ENCODE data around the gene NT5DC4.

DNA sequence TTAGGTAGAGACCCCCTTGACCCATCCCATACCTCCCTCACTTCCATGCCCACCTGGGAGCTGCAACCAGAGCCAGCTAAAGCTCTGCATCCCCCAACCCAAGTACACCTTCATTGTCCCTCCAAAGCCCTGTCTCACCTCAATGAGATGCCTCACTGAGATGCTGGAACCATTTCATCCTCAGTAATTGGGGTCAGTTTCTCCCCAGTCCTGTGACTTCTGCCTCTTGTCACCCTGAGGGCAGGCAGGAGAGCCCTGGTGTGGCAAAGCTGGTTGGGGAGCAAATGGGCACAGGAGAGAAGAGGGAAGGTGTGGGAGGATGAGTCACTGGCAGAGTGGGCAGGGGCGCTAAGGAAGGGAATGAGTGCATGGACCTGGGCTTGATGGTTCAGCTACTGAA, 27.9 kb upstream of the NT5DC4 start:
- TF ChIP-seq, protein P1, sequence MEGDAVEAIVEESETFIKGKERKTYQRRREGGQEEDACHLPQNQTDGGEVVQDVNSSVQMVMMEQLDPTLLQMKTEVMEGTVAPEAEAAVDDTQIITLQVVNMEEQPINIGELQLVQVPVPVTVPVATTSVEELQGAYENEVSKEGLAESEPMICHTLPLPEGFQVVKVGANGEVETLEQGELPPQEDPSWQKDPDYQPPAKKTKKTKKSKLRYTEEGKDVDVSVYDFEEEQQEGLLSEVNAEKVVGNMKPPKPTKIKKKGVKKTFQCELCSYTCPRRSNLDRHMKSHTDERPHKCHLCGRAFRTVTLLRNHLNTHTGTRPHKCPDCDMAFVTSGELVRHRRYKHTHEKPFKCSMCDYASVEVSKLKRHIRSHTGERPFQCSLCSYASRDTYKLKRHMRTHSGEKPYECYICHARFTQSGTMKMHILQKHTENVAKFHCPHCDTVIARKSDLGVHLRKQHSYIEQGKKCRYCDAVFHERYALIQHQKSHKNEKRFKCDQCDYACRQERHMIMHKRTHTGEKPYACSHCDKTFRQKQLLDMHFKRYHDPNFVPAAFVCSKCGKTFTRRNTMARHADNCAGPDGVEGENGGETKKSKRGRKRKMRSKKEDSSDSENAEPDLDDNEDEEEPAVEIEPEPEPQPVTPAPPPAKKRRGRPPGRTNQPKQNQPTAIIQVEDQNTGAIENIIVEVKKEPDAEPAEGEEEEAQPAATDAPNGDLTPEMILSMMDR (IDR thresholded peaks at IDR 0.05; ENCODE audit: low read depth, low read length, missing input control) = no peak
- TF ChIP-seq FOXA1 (IDR thresholded peaks at IDR 0.05) = no peak
- TF ChIP-seq TAF1 (conservative IDR thresholded peaks at IDR 0.05) = no peak
- TF ChIP-seq, protein P2, sequence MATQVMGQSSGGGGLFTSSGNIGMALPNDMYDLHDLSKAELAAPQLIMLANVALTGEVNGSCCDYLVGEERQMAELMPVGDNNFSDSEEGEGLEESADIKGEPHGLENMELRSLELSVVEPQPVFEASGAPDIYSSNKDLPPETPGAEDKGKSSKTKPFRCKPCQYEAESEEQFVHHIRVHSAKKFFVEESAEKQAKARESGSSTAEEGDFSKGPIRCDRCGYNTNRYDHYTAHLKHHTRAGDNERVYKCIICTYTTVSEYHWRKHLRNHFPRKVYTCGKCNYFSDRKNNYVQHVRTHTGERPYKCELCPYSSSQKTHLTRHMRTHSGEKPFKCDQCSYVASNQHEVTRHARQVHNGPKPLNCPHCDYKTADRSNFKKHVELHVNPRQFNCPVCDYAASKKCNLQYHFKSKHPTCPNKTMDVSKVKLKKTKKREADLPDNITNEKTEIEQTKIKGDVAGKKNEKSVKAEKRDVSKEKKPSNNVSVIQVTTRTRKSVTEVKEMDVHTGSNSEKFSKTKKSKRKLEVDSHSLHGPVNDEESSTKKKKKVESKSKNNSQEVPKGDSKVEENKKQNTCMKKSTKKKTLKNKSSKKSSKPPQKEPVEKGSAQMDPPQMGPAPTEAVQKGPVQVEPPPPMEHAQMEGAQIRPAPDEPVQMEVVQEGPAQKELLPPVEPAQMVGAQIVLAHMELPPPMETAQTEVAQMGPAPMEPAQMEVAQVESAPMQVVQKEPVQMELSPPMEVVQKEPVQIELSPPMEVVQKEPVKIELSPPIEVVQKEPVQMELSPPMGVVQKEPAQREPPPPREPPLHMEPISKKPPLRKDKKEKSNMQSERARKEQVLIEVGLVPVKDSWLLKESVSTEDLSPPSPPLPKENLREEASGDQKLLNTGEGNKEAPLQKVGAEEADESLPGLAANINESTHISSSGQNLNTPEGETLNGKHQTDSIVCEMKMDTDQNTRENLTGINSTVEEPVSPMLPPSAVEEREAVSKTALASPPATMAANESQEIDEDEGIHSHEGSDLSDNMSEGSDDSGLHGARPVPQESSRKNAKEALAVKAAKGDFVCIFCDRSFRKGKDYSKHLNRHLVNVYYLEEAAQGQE (IDR thresholded peaks at IDR 0.05) = no peak
- no peak for TF ChIP-seq SP1 (IDR thresholded peaks at IDR 0.05)
- TF ChIP-seq, protein P3, sequence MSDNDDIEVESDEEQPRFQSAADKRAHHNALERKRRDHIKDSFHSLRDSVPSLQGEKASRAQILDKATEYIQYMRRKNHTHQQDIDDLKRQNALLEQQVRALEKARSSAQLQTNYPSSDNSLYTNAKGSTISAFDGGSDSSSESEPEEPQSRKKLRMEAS (IDR thresholded peaks at IDR 0.05) = no peak
- TF ChIP-seq JUND (IDR thresholded peaks at IDR 0.05) = no peak
- TF ChIP-seq, protein P4, sequence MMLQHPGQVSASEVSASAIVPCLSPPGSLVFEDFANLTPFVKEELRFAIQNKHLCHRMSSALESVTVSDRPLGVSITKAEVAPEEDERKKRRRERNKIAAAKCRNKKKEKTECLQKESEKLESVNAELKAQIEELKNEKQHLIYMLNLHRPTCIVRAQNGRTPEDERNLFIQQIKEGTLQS (IDR thresholded peaks at IDR 0.05) = no peak
- no peak for TF ChIP-seq RAD21 (IDR thresholded peaks at IDR 0.05)
